PC-3 (cell line): Measurements from ENCODE around the gene ENDOV. TPM values are rescaled to one million over a fixed set of nuclear protein-coding genes. Genes with fewer than 3 reads are reported as not detected.
A peak's percentile ranks its signal among the peaks of the same experiment; 100 is the strongest.
"Not testable (repeated sequence)": the region's sequence is repeated elsewhere in the genome, so short reads cannot be mapped to it uniquely, and the experiment has no call there.

Source experiments
- ATAC-seq: fragments of 200-7000 bp; cut with Tn5 transposase; 2 replicates; pipeline ENCODE4 v1.9.1; 2020; ENCODE audit warnings: mild to moderate bottlenecking, moderate library complexity
- BruUV-seq: library from RNA; stranded (reverse); fragments of 400-500 nt; replicated peaks from 2 replicates; lab custom pipeline; 2021; lab: Mats Ljungman, UMichigan
- CTCF ChIA-PET: fragments of 300-600 bp; sonication (Branson Sonifier 250); formaldehyde crosslinking; loops from one replicate; lab custom pipeline; 2022; ENCODE audit warnings: antibody characterized with exemption; lab: Charles Lee
- POLR2A ChIA-PET: fragments of 300-600 bp; sonication (Branson Sonifier 250); formaldehyde crosslinking; loops from one replicate; lab custom pipeline; 2022; ENCODE audit warnings: antibody characterized with exemption; ENCODE audit not compliant: unreplicated experiment; lab: Charles Lee
- DNase-seq: peaks from one replicate; pipeline ENCODE4 v3.0.0-alpha.2; 2015
- H2AFZ ChIP-seq: fragments of 300-600 bp; sonication (generic); 2 replicates; pipeline ENCODE4 v1.6.0; 2016; ENCODE audit warnings: antibody characterized with exemption, low read length
- H3F3A ChIP-seq: fragments of 300-600 bp; sonication (generic); one replicate; pipeline ENCODE4 v1.6.0; 2017; ENCODE audit warnings: antibody characterized with exemption, low read length, control low read depth, mild to moderate bottlenecking; ENCODE audit not compliant: unreplicated experiment
- H3K27ac ChIP-seq: fragments of 300-600 bp; sonication (generic); 2 replicates; pipeline ENCODE4 v1.5.1; 2016; ENCODE audit warnings: mild to moderate bottlenecking, low read length
- H3K27me3 ChIP-seq: fragments of 300-600 bp; sonication (generic); 2 replicates; pipeline ENCODE4 v1.6.1; 2016; ENCODE audit warnings: low read length, mixed read lengths
- H3K36me3 ChIP-seq: fragments of 300-600 bp; sonication (generic); 2 replicates; pipeline ENCODE4 v1.6.1; 2016; ENCODE audit warnings: low read depth, mixed run types, low read length, mixed read lengths
- H3K4me1 ChIP-seq: fragments of 300-600 bp; sonication (generic); 2 replicates; pipeline ENCODE4 v1.5.1; 2016; ENCODE audit warnings: low read length; ENCODE audit not compliant: insufficient read depth
- H3K4me2 ChIP-seq: fragments of 300-600 bp; sonication (generic); 2 replicates; pipeline ENCODE4 v1.6.0; 2016; ENCODE audit warnings: low read length
- H3K4me3 ChIP-seq: fragments of 300-600 bp; sonication (generic); 2 replicates; pipeline ENCODE4 v1.5.1; 2016; ENCODE audit warnings: mild to moderate bottlenecking, low read length, mixed read lengths
- H3K79me2 ChIP-seq: fragments of 300-600 bp; sonication (generic); 2 replicates; pipeline ENCODE4 v1.6.1; 2017; ENCODE audit warnings: low read length, mixed read lengths
- H3K9ac ChIP-seq: fragments of 300-600 bp; sonication (generic); 2 replicates; pipeline ENCODE4 v1.6.0; 2016; ENCODE audit warnings: mild to moderate bottlenecking, low read length
- H3K9me2 ChIP-seq: fragments of 300-600 bp; sonication (generic); replicated peaks from 2 replicates; pipeline ENCODE4 v1.6.1; 2016; ENCODE audit warnings: mixed run types, low read length, mixed read lengths
- H3K9me3 ChIP-seq: fragments of 300-600 bp; sonication (generic); 2 replicates; pipeline ENCODE4 v1.6.1; 2016; ENCODE audit warnings: low read length, mixed read lengths
- H4K20me1 ChIP-seq: fragments of 300-600 bp; sonication (generic); 2 replicates; pipeline ENCODE4 v1.6.1; 2016; ENCODE audit warnings: low read length, mixed read lengths
- CTCF ChIP-seq: fragments of 300-600 bp; sonication (generic); conservative IDR thresholded peaks from 2 replicates; pipeline ENCODE4 v1.5.1; 2017; ENCODE audit warnings: antibody characterized with exemption, low read depth, mild to moderate bottlenecking, low read length
- EZH2 ChIP-seq: fragments of 300-600 bp; sonication (generic); IDR thresholded peaks from one replicate; pipeline ENCODE4 v1.6.1; 2017; ENCODE audit warnings: antibody characterized with exemption, mild to moderate bottlenecking, low read length; ENCODE audit not compliant: unreplicated experiment
- EZH2phosphoT487 ChIP-seq: fragments of 300-600 bp; sonication (generic); IDR thresholded peaks from 2 replicates; pipeline ENCODE4 v1.6.1; 2018; ENCODE audit warnings: mild to moderate bottlenecking, antibody characterized with exemption, low read length, borderline replicate concordance
- intact Hi-C: fragments of 100-400 bp; cut with micrococcal nuclease; formaldehyde crosslinking; loops from 2 replicates; pipeline ENCODE4 v1.9.0; 2023
- total RNA-seq: library from RNA; depleted of rRNA; stranded (reverse); fragments of >200 nt; gene quantifications from 2 replicates; pipeline ENCODE4 v1.2.3, GENCODE V29; 2014

ENDOV gene
- total RNA-seq, 1 experiment from 2014 or later: 57.9 TPM

- POLR2A ChIA-PET: no interaction called here
- DNase-seq (no peak), ATAC-seq (no peak)
- Histone ChIP-seq H3K27ac (no peak overlapping the region), H2AFZ (no peak overlapping the region), H3K9me2 (no peaks in the 10 kb centered on the region), H3K27me3 (no peaks in the 10 kb centered on the region), H3K9me3 (no peaks in the 10 kb centered on the region), H3K36me3 (no peaks in the 10 kb centered on the region), H3K4me3 (no peak overlapping the region), H3K4me2 (no peak overlapping the region), H3K9ac (no peak overlapping the region), H3K4me1 (no peaks in the 10 kb centered on the region), H3K79me2 (no peaks in the 10 kb centered on the region), H3F3A (no peaks in the 10 kb centered on the region), H4K20me1 (no peaks in the 10 kb centered on the region)
- no TSS peak for BruUV-seq
- intact Hi-C loops: no loop called here
- CTCF ChIA-PET: no interaction called here
- TF ChIP-seq CTCF: no peak
- TF ChIP-seq EZH2phosphoT487: no peak
- TF ChIP-seq EZH2: no peak
Observed at GRCh38 chr17:80406146-80406545, 8.8 kb upstream of the ENDOV start.

GRCh38 chr17:80407917-80408316 lies 7.0 kb upstream of the ENDOV start:
- CTCF ChIA-PET, H2AFZ ChIP-seq, intact Hi-C loops, H3K27ac ChIP-seq, DNase-seq, H3K27me3 ChIP-seq, H3K9me3 ChIP-seq, H3K9me2 ChIP-seq, BruUV-seq, ATAC-seq, H3K4me3 ChIP-seq, H3F3A ChIP-seq, H3K9ac ChIP-seq, H3K4me2 ChIP-seq, POLR2A ChIA-PET, H3K79me2 ChIP-seq, H4K20me1 ChIP-seq, H3K4me1 ChIP-seq, H3K36me3 ChIP-seq: not testable (repeated sequence)

GRCh38 chr17:80408872-80409271 lies 6.1 kb upstream of the ENDOV start:
- TF ChIP-seq EZH2phosphoT487 (no peak), CTCF (no peak), EZH2 (no peak)
- no TSS peak for BruUV-seq

More at GRCh38 chr17:80408872-80409271, 6.1 kb upstream of the ENDOV start:
- intact Hi-C loops: no loop called here
- H3K4me3 ChIP-seq: no peak overlapping the region
- no peaks in the 10 kb centered on the region for H4K20me1 ChIP-seq
- H3K4me2 ChIP-seq: 0 out of 2 replicates have a peak overlapping the region, but pooled peaks have one; percentile 4
- H3K4me1 ChIP-seq: peaks cover 6% of the 10 kb centered on the region; the same call in 1 of the 2 replicates
- POLR2A ChIA-PET: no interaction called here
- H3K27me3 ChIP-seq: no peaks in the 10 kb centered on the region
- ATAC-seq: no peak
- H3K79me2 ChIP-seq: no peaks in the 10 kb centered on the region
- H3F3A ChIP-seq: no peaks in the 10 kb centered on the region
- no peaks in the 10 kb centered on the region for H3K9me3 ChIP-seq
- no peak overlapping the region for H3K27ac ChIP-seq
- H3K9ac ChIP-seq: no peak overlapping the region
- no peak for DNase-seq
- CTCF ChIA-PET: no interaction called here
- H3K9me2 ChIP-seq: no peaks in the 10 kb centered on the region
- no peak overlapping the region for H2AFZ ChIP-seq
- no peaks in the 10 kb centered on the region for H3K36me3 ChIP-seq
